HG03139 (cell line): Measurements from ENCODE around the gene ALPI.
"Not testable (repeated sequence)": the region's sequence is repeated elsewhere in the genome, so short reads cannot be mapped to it uniquely, and the experiment has no call there.

Experiments
- ATAC-seq: cut with Tn5 transposase; IDR thresholded peaks from one replicate; pipeline ENCODE4 v1.9.1; 2021; ENCODE audit not compliant: unreplicated experiment

Gene ALPI

GRCh38 chr2:232455426-232456255 is at the start of gene ALPI:
Gene ALPI (plus strand): TSS chr2:232456153. CDS start chr2:232456200, 47 bp downstream.
- ATAC-seq, result no peak

GRCh38 chr2:232406556-232407310 is 49.2 kb upstream of the ALPI start, which contains the start of gene ALPG:
Gene ALPG (plus strand): TSS chr2:232406844. CDS start chr2:232406895, 51 bp downstream.
- no peak for ATAC-seq

- not testable (repeated sequence) for ATAC-seq
These were observed 48.4 kb upstream of the ALPI start for GRCh38 chr2:232407428-232408150.

- ATAC-seq, result not testable (repeated sequence)
These were observed 47.7 kb upstream of the ALPI start for GRCh38 chr2:232408269-232408668.

GRCh38 chr2:232409617-232410016 is 46.3 kb upstream of the ALPI start:
- ATAC-seq, result not testable (repeated sequence)

GRCh38 chr2:232410238-232410900 is 45.6 kb upstream of the ALPI start:
- no peak for ATAC-seq

GRCh38 chr2:232411901-232412629 is 43.9 kb upstream of the ALPI start:
- ATAC-seq, result no peak

GRCh38 chr2:232412986-232413385 is 43.0 kb upstream of the ALPI start:
- ATAC-seq, result no peak

- no peak for ATAC-seq
These were observed 40.7 kb upstream of the ALPI start for GRCh38 chr2:232415138-232415690.

- no peak for ATAC-seq
These were observed 40.0 kb upstream of the ALPI start for GRCh38 chr2:232415736-232416520.

GRCh38 chr2:232416521-232417470 is 39.2 kb upstream of the ALPI start:
- no peak for ATAC-seq

GRCh38 chr2:232417489-232417888 is 38.5 kb upstream of the ALPI start:
- ATAC-seq, result no peak

- no peak for ATAC-seq
These were observed 37.9 kb upstream of the ALPI start for GRCh38 chr2:232418056-232418455.

GRCh38 chr2:232418466-232419244 is 37.3 kb upstream of the ALPI start:
- ATAC-seq, result no peak

- ATAC-seq, result no peak
These were observed 36.5 kb upstream of the ALPI start for GRCh38 chr2:232419245-232420072.

- no peak for ATAC-seq
These were observed 35.9 kb upstream of the ALPI start for GRCh38 chr2:232420073-232420454.
